ENCODE measurements around the gene RNF19B. TPM values are rescaled to one million over a fixed set of nuclear protein-coding genes. Genes with fewer than 3 reads are reported as not detected.

Gene RNF19B
- total RNA-seq, 2 experiments from 2014 or later, result 33.4 to 37.4 TPM

DNA sequence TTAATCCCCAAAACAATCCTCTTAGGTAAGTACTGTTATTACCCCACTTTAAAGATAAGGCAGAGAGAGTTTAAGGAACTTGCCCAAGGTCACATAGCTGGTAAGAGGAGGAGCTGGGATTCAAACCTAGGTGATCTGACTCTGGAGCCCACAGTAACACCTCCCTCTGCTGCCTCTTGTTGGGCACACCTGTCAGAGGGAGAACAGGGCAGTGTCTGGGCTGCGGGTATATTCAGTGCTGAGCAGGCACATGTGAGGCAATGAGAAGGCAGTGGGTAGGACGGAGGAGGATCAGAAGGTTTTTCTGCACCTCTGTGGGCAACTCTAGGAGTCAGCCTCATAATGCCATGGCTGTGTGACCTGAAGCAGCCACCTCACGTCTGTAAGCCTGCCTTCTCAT, 76.5 kb downstream of the RNF19B start:
- Histone ChIP-seq H3K27me3 (ENCODE audit: control insufficient read depth in 1 of 2, insufficient read depth in 2 of 2, low read length in 2 of 2) (peaks cover 68 to 97% of the 10 kb centered on the region in 2 experiments), H3K4me1 (ENCODE audit: insufficient read depth, low read length) (peaks cover 19% of the 10 kb centered on the region), H3K9me3 (ENCODE audit: control insufficient read depth in 1 of 2, insufficient read depth in 1 of 2, low read length in 2 of 2) (peaks cover 0 to 27% of the 10 kb centered on the region in 2 experiments), H3K36me3 (ENCODE audit: insufficient read depth, low read length) (no peaks in the 10 kb centered on the region), H3K4me3 (ENCODE audit: low read length) (no peak overlapping the region), H3K27ac (ENCODE audit: low read depth in 1 of 2, low read length in 2 of 2) (no peak overlapping the region)
- no peak for ATAC-seq (ENCODE audit: poor library complexity)
- TF ChIP-seq, protein P1, sequence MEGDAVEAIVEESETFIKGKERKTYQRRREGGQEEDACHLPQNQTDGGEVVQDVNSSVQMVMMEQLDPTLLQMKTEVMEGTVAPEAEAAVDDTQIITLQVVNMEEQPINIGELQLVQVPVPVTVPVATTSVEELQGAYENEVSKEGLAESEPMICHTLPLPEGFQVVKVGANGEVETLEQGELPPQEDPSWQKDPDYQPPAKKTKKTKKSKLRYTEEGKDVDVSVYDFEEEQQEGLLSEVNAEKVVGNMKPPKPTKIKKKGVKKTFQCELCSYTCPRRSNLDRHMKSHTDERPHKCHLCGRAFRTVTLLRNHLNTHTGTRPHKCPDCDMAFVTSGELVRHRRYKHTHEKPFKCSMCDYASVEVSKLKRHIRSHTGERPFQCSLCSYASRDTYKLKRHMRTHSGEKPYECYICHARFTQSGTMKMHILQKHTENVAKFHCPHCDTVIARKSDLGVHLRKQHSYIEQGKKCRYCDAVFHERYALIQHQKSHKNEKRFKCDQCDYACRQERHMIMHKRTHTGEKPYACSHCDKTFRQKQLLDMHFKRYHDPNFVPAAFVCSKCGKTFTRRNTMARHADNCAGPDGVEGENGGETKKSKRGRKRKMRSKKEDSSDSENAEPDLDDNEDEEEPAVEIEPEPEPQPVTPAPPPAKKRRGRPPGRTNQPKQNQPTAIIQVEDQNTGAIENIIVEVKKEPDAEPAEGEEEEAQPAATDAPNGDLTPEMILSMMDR (IDR thresholded peaks at IDR 0.05), result no peak
- Mint-ChIP-seq H3K4me1 (ENCODE audit: low read depth) (peaks cover 11% of the 10 kb centered on the region), H3K4me3 (no peak overlapping the region), H3K27ac (no peak overlapping the region), H3K27me3 (peaks cover 91% of the 10 kb centered on the region), H3K36me3 (ENCODE audit: low read depth) (no peaks in the 10 kb centered on the region), H3K9me3 (no peaks in the 10 kb centered on the region)
- intact Hi-C loops (cut with DNase I, micrococcal nuclease), result no loop called here
- no peak for DNase-seq
- ChIA-PET CTCF (no interaction called here), POLR2A (no interaction called here)

GRCh38 chr1:32887623-32888022, 77.0 kb downstream of the RNF19B start:
- ChIA-PET POLR2A (no interaction called here), CTCF (no interaction called here)
- Histone ChIP-seq H3K27me3 (ENCODE audit: control insufficient read depth in 1 of 2, insufficient read depth in 2 of 2, low read length in 2 of 2) (peaks cover 65 to 93% of the 10 kb centered on the region in 2 experiments), H3K36me3 (ENCODE audit: insufficient read depth, low read length) (no peaks in the 10 kb centered on the region), H3K4me3 (ENCODE audit: low read length) (no peak overlapping the region), H3K4me1 (ENCODE audit: insufficient read depth, low read length) (peaks cover 15% of the 10 kb centered on the region), H3K27ac (ENCODE audit: low read depth in 1 of 2, low read length in 2 of 2) (no peak overlapping the region), H3K9me3 (ENCODE audit: control insufficient read depth in 1 of 2, insufficient read depth in 1 of 2, low read length in 2 of 2) (peaks cover 0 to 24% of the 10 kb centered on the region in 2 experiments)
- H3K27me3 Mint-ChIP-seq, result peaks cover 87% of the 10 kb centered on the region
- TF ChIP-seq, protein P1 (IDR thresholded peaks at IDR 0.05), result no peak
- peaks cover 9% of the 10 kb centered on the region for H3K4me1 Mint-ChIP-seq (ENCODE audit: low read depth)
- ATAC-seq (ENCODE audit: poor library complexity), result no peak
- no peak for DNase-seq
- intact Hi-C loops (cut with DNase I, micrococcal nuclease), result no loop called here
- no peaks in the 10 kb centered on the region for H3K36me3 Mint-ChIP-seq (ENCODE audit: low read depth)
- no peaks in the 10 kb centered on the region for H3K9me3 Mint-ChIP-seq
- no peak overlapping the region for H3K27ac Mint-ChIP-seq
- H3K4me3 Mint-ChIP-seq, result no peak overlapping the region

GRCh38 chr1:32886828-32887414, 77.7 kb downstream of the RNF19B start:
- peaks cover 13% of the 10 kb centered on the region for H3K4me1 ChIP-seq (ENCODE audit: insufficient read depth, low read length)
- ChIA-PET CTCF (no interaction called here), POLR2A (no interaction called here)
- no peak overlapping the region for H3K27ac ChIP-seq (ENCODE audit: low read depth in 1 of 2, low read length in 2 of 2)
- Mint-ChIP-seq H3K4me1 (ENCODE audit: low read depth) (peaks cover 2% of the 10 kb centered on the region), H3K27me3 (peaks cover 80% of the 10 kb centered on the region), H3K27ac (no peak overlapping the region), H3K36me3 (ENCODE audit: low read depth) (no peaks in the 10 kb centered on the region), H3K4me3 (no peak overlapping the region), H3K9me3 (no peaks in the 10 kb centered on the region)
- intact Hi-C loops (cut with DNase I, micrococcal nuclease), result no loop called here
- ATAC-seq (ENCODE audit: poor library complexity), result no peak
- DNase-seq, result no peak
- TF ChIP-seq, protein P1 (IDR thresholded peaks at IDR 0.05), result no peak
- no peaks in the 10 kb centered on the region for H3K36me3 ChIP-seq (ENCODE audit: insufficient read depth, low read length)
- peaks cover 58 to 91% of the 10 kb centered on the region in 2 experiments for H3K27me3 ChIP-seq (ENCODE audit: control insufficient read depth in 1 of 2, insufficient read depth in 2 of 2, low read length in 2 of 2)
- no peak overlapping the region for H3K4me3 ChIP-seq (ENCODE audit: low read length)
- peaks cover 0 to 20% of the 10 kb centered on the region in 2 experiments for H3K9me3 ChIP-seq (ENCODE audit: control insufficient read depth in 1 of 2, insufficient read depth in 1 of 2, low read length in 2 of 2)

Other genes with a start within 250 kb of the RNF19B start
- gene YARS1, start 147.5 kb downstream of the RNF19B start, total RNA-seq, result 10 to 100 TPM; 67.6 to 73.2 TPM
- gene S100PBP, start 147.2 kb downstream of the RNF19B start, total RNA-seq, result 10 to 100 TPM; 18.8 to 21.6 TPM
- not detected for gene FNDC5, start 93.9 kb downstream of the RNF19B start, total RNA-seq
- gene HPCA, start 78.3 kb downstream of the RNF19B start, total RNA-seq, result not detected
- gene TMEM54, start 63.4 kb downstream of the RNF19B start, total RNA-seq, result not detected
- gene AK2, start 72.1 kb upstream of the RNF19B start, total RNA-seq, result 10 to 100 TPM; 25.6 to 30.4 TPM
- 1 to 10 TPM; 4.6 to 4.9 TPM for gene AZIN2, start 116.3 kb upstream of the RNF19B start, total RNA-seq
- 10 to 100 TPM; 18.9 to 23.0 TPM for gene TRIM62, start 217.2 kb upstream of the RNF19B start, total RNA-seq